PC-3 (cell line): ENCODE results near the gene HOXA10.

Experiments used
- CTCF ChIP-seq: fragments of 300-600 bp; sonication (generic); conservative IDR thresholded peaks from 2 replicates; pipeline ENCODE4 v1.5.1; 2017; ENCODE audit warnings: antibody characterized with exemption, low read depth, mild to moderate bottlenecking, low read length
- EZH2 ChIP-seq: fragments of 300-600 bp; sonication (generic); IDR thresholded peaks from one replicate; pipeline ENCODE4 v1.6.1; 2017; ENCODE audit warnings: antibody characterized with exemption, mild to moderate bottlenecking, low read length; ENCODE audit not compliant: unreplicated experiment
- EZH2phosphoT487 ChIP-seq: fragments of 300-600 bp; sonication (generic); IDR thresholded peaks from 2 replicates; pipeline ENCODE4 v1.6.1; 2018; ENCODE audit warnings: mild to moderate bottlenecking, antibody characterized with exemption, low read length, borderline replicate concordance

GRCh38 chr7:27137640-27138315 is 36.3 kb downstream of the HOXA10 start:
- no peak for TF ChIP-seq CTCF
- no peak for TF ChIP-seq EZH2
- TF ChIP-seq EZH2phosphoT487 = no peak
